K562 (cell line): Measurements from ENCODE around the gene ACO2. TPM values are rescaled to one million over a fixed set of nuclear protein-coding genes. Genes with fewer than 3 reads are reported as not detected.

Source experiments
- EP400 ChIP-seq: fragments of 450-650 bp; IDR thresholded peaks from 2 replicates; pipeline ENCODE4 v1.6.1; 2017; ENCODE audit warnings: antibody characterized with exemption, mild to moderate bottlenecking, moderate library complexity
- NR4A1 ChIP-seq, 2 experiments: fragments of 250-450 bp in 1 of 2; fragments of 450-650 bp in 1 of 2; sonication (Bioruptor Pico) in 1 of 2; IDR thresholded peaks; 2 replicates each; pipeline versions ENCODE4 v1.4.0 to v1.6.1; 2016 to 2020; ENCODE audit warnings: mild to moderate bottlenecking in 2 of 2, missing compliant biosample characterization in 1 of 2, missing genetic modification characterization in 1 of 2, moderate library complexity in 1 of 2
- ZC3H8 ChIP-seq: fragments of 450-650 bp; IDR thresholded peaks from 2 replicates; pipeline ENCODE4 v1.6.1; 2017
- ZNF583 ChIP-seq: fragments of 250-450 bp; sonication (Bioruptor Pico); IDR thresholded peaks from 2 replicates; pipeline ENCODE4 v1.4.0; 2020
- polyA plus RNA-seq, 8 experiments: library from polyadenylated mRNA; depleted of rRNA in 4 of 8; stranded (reverse) in 5 of 8; unstranded in 3 of 8; fragments of >200 nt; fragmentation: Nextera tagmentation in 2 of 8; fragmentation: Illumina TruSeq in 1 of 8; extraction: Ambion mirVana in 2 of 8; extraction: Trizol in 1 of 8; gene quantifications; 2 replicates each; pipeline versions ENCODE4 v1.2.1 to v1.2.3, GENCODE V29; 2011 to 2014; ENCODE audit warnings: inconsistent platforms in 1 of 8, missing spikeins in 1 of 8
- total RNA-seq, 7 experiments: library from RNA; depleted of rRNA in 6 of 7; stranded (reverse); fragments of >200 nt in 6 of 7; fragmentation: Illumina TruSeq in 2 of 7; extraction: Trizol in 2 of 7; gene quantifications; 2 replicates each; pipeline versions ENCODE4 v1.2.1 to v1.2.3, GENCODE V29; 2011 to 2021; ENCODE audit warnings: low replicate concordance in 1 of 7
- TF ChIP-seq, protein P1 (sequence below): fragments of 250-450 bp; sonication (Bioruptor Pico); IDR thresholded peaks from 2 replicates; pipeline ENCODE4 v1.4.0; 2020
- TF ChIP-seq, protein P2 (sequence below): fragments of 450-650 bp; IDR thresholded peaks from 2 replicates; pipeline ENCODE4 v1.6.1; 2018; ENCODE audit warnings: mild to moderate bottlenecking, low read depth; ENCODE audit not compliant: partially characterized antibody
- TF ChIP-seq, protein P3 (sequence below), 2 experiments: fragments of 450-650 bp; IDR thresholded peaks; 2 replicates each; pipeline ENCODE4 v1.6.1; 2018; ENCODE audit warnings: mild to moderate bottlenecking in 2 of 2, low read depth in 1 of 2; ENCODE audit not compliant: partially characterized antibody in 2 of 2

Gene ACO2
- total and polyA plus RNA-seq, 9 of the 15 experiments (the other 6 are each of a cell fraction or from before 2014, with no cell fraction given) = 16.2 to 119 (median 43.2) TPM

DNA sequence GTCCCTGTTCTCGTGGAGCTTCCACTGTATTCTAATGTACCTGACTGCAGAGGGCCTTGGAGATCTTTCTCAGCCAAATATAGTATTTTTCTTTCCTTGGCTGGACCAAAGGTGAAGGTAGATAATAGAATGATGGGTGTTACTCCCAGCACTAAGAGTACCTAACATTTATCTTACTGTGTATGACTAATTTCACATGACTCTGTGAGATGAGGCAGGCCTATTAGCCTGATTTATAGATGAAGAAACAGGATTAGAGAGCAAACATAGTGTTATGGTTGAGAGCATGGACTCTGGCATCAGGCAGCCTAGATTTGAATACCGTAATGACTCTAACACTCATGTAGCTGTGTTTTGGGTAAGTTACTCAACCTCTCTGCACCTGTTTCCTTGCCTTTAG, 2.7 kb downstream of the ACO2 start (continued):
- TF ChIP-seq, protein P1, sequence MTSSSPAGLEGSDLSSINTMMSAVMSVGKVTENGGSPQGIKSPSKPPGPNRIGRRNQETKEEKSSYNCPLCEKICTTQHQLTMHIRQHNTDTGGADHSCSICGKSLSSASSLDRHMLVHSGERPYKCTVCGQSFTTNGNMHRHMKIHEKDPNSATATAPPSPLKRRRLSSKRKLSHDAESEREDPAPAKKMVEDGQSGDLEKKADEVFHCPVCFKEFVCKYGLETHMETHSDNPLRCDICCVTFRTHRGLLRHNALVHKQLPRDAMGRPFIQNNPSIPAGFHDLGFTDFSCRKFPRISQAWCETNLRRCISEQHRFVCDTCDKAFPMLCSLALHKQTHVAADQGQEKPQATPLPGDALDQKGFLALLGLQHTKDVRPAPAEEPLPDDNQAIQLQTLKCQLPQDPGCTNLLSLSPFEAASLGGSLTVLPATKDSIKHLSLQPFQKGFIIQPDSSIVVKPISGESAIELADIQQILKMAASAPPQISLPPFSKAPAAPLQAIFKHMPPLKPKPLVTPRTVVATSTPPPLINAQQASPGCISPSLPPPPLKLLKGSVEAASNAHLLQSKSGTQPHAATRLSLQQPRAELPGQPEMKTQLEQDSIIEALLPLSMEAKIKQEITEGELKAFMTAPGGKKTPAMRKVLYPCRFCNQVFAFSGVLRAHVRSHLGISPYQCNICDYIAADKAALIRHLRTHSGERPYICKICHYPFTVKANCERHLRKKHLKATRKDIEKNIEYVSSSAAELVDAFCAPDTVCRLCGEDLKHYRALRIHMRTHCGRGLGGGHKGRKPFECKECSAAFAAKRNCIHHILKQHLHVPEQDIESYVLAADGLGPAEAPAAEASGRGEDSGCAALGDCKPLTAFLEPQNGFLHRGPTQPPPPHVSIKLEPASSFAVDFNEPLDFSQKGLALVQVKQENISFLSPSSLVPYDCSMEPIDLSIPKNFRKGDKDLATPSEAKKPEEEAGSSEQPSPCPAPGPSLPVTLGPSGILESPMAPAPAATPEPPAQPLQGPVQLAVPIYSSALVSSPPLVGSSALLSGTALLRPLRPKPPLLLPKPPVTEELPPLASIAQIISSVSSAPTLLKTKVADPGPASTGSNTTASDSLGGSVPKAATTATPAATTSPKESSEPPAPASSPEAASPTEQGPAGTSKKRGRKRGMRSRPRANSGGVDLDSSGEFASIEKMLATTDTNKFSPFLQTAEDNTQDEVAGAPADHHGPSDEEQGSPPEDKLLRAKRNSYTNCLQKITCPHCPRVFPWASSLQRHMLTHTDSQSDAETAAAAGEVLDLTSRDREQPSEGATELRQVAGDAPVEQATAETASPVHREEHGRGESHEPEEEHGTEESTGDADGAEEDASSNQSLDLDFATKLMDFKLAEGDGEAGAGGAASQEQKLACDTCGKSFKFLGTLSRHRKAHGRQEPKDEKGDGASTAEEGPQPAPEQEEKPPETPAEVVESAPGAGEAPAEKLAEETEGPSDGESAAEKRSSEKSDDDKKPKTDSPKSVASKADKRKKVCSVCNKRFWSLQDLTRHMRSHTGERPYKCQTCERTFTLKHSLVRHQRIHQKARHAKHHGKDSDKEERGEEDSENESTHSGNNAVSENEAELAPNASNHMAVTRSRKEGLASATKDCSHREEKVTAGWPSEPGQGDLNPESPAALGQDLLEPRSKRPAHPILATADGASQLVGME (CRISPR knock-in tag) = no peak
- TF ChIP-seq, protein P2, sequence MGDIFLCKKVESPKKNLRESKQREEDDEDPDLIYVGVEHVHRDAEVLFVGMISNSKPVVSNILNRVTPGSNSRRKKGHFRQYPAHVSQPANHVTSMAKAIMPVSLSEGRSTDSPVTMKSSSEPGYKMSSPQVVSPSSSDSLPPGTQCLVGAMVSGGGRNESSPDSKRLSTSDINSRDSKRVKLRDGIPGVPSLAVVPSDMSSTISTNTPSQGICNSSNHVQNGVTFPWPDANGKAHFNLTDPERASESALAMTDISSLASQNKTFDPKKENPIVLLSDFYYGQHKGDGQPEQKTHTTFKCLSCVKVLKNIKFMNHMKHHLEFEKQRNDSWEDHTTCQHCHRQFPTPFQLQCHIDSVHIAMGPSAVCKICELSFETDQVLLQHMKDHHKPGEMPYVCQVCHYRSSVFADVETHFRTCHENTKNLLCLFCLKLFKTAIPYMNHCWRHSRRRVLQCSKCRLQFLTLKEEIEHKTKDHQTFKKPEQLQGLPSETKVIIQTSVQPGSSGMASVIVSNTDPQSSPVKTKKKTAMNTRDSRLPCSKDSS = no peak
- TF ChIP-seq, protein P3, sequence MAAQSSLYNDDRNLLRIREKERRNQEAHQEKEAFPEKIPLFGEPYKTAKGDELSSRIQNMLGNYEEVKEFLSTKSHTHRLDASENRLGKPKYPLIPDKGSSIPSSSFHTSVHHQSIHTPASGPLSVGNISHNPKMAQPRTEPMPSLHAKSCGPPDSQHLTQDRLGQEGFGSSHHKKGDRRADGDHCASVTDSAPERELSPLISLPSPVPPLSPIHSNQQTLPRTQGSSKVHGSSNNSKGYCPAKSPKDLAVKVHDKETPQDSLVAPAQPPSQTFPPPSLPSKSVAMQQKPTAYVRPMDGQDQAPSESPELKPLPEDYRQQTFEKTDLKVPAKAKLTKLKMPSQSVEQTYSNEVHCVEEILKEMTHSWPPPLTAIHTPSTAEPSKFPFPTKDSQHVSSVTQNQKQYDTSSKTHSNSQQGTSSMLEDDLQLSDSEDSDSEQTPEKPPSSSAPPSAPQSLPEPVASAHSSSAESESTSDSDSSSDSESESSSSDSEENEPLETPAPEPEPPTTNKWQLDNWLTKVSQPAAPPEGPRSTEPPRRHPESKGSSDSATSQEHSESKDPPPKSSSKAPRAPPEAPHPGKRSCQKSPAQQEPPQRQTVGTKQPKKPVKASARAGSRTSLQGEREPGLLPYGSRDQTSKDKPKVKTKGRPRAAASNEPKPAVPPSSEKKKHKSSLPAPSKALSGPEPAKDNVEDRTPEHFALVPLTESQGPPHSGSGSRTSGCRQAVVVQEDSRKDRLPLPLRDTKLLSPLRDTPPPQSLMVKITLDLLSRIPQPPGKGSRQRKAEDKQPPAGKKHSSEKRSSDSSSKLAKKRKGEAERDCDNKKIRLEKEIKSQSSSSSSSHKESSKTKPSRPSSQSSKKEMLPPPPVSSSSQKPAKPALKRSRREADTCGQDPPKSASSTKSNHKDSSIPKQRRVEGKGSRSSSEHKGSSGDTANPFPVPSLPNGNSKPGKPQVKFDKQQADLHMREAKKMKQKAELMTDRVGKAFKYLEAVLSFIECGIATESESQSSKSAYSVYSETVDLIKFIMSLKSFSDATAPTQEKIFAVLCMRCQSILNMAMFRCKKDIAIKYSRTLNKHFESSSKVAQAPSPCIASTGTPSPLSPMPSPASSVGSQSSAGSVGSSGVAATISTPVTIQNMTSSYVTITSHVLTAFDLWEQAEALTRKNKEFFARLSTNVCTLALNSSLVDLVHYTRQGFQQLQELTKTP (IDR thresholded peaks at IDR 0.05; ENCODE audit: low read depth in 1 of 2, partially characterized antibody in 2 of 2) = no peak
- TF ChIP-seq ZC3H8 (no peak), ZNF583 (CRISPR knock-in tag) (no peak), NR4A1 (CRISPR knock-in tag; IDR thresholded peaks at IDR 0.05) (no peak), NR4A1 (tag; IDR thresholded peaks at IDR 0.05) (no peak), EP400 (no peak)
- TF ChIP-seq, all 486 proteins: peak for 0
